Omental fat pad (tissue), 4 donors: ENCODE results near the gene EVI5. TPM values are rescaled to one million over a fixed set of nuclear protein-coding genes. Genes with fewer than 3 reads are reported as not detected.
"Not testable (repeated sequence)": the region's sequence is repeated elsewhere in the genome, so short reads cannot be mapped to it uniquely, and the experiment has no call there.

ENCODE experiments used
- ATAC-seq: fragments of 150-250 bp; one replicate; pipeline ENCODE4 v1.9.1; 2016; ENCODE audit warnings: mild to moderate bottlenecking, moderate library complexity; ENCODE audit not compliant: low FRiP score
- DNase-seq: peaks from one replicate; pipeline ENCODE4 v3.0.0-alpha.2; 2019; ENCODE audit warnings: low spot score
- total RNA-seq, 4 donors: library from RNA; depleted of rRNA; stranded (reverse); fragments of >200 nt; gene quantifications; one replicate each; pipeline ENCODE4 v1.1.0, GENCODE V29; 2016
- TF ChIP-seq, protein P1 (sequence below), 3 donors: fragments of 450-650 bp; IDR thresholded peaks; one replicate each; pipeline ENCODE4 v1.5.1; 2016 to 2017; ENCODE audit warnings: antibody characterized with exemption in 3 of 3, mild to moderate bottlenecking in 3 of 3, moderate library complexity in 2 of 3

EVI5 gene
- total RNA-seq, 4 donors from 2014 or later, result 25.9 to 38.3 (median 30.7) TPM

DNA sequence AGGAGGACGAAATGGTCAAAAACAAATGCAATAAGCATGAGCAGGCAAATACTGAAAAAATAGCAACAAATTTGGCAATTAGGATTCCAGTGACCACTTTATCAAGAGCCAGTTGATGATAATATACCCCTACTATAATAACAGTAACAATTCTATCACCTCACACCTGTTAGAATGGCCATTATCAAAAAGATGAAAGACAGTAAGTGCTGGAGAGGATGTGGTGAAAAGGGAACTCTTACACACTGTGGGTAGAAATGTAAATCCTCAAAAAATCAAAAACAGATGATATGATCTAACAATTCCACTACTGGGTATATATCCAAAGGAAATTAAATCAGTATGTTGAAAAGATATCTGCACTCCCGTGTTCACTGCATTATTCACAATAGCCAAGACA lies 183.9 kb downstream of the EVI5 start:
- DNase-seq (no peak), ATAC-seq (no peak)
- TF ChIP-seq, protein P1, sequence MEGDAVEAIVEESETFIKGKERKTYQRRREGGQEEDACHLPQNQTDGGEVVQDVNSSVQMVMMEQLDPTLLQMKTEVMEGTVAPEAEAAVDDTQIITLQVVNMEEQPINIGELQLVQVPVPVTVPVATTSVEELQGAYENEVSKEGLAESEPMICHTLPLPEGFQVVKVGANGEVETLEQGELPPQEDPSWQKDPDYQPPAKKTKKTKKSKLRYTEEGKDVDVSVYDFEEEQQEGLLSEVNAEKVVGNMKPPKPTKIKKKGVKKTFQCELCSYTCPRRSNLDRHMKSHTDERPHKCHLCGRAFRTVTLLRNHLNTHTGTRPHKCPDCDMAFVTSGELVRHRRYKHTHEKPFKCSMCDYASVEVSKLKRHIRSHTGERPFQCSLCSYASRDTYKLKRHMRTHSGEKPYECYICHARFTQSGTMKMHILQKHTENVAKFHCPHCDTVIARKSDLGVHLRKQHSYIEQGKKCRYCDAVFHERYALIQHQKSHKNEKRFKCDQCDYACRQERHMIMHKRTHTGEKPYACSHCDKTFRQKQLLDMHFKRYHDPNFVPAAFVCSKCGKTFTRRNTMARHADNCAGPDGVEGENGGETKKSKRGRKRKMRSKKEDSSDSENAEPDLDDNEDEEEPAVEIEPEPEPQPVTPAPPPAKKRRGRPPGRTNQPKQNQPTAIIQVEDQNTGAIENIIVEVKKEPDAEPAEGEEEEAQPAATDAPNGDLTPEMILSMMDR (IDR thresholded peaks at IDR 0.05), result no peak

DNA sequence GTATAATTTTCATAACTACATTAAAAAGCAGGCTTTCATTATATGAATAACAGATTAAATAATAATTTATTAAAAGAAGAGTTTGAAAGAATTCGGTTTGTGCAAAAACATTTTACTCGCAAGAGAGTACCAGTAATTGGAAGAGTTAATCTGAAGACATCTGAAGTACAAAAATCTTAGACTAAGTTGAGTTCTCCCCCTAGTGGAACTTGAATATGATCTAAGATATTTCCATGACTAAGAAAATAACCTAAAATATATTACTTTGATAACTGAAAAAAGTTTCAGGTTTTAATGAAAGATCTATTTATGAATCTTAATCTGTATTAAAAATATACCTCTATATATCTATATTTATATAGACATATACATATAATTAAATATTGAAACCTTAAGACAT lies 185.7 kb downstream of the EVI5 start:
- ATAC-seq, result no peak
- TF ChIP-seq, protein P1 (IDR thresholded peaks at IDR 0.05), result no peak
- no peak for DNase-seq

DNA sequence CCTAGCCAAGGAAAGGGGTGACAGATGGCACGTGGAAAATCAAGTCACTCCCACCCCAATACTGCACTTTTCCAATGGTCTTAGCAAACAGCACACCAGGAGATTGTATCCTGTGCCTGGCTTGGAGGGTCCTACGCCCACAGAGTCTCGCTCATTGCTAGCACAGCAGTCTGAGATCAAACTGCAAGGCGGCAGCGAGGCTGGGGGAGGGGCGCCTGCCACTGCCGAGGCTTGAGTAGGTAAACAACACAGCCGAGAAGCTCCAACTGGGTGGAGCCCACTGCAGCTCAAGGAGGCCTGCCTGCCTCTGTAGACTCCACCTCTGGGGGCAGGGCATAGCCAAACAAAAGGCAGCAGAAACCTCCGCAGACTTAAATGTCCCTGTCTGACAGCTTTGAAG lies 195.5 kb downstream of the EVI5 start:
- not testable (repeated sequence) for ATAC-seq, DNase-seq

DNA sequence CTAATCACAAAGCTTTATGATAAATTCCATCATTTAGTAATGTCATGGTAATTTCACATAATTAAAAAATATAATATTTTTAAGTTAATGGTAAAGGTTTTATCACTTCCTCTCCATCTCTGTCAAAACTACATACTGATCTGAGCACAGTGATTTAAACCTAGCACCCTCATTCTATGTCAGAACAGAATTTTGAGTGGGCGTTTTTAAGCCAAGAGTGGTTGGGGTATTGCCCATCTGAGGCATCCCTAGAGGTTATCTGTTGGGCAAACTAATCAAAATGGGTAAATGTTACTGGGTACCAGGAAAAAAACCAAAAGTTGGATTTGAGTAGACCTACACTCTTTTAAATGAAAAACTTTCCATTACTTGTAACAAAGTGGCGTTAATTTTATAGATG lies 197.5 kb downstream of the EVI5 start:
- DNase-seq (no peak), ATAC-seq (no peak)
- TF ChIP-seq, protein P1 (IDR thresholded peaks at IDR 0.05), result no peak

DNA sequence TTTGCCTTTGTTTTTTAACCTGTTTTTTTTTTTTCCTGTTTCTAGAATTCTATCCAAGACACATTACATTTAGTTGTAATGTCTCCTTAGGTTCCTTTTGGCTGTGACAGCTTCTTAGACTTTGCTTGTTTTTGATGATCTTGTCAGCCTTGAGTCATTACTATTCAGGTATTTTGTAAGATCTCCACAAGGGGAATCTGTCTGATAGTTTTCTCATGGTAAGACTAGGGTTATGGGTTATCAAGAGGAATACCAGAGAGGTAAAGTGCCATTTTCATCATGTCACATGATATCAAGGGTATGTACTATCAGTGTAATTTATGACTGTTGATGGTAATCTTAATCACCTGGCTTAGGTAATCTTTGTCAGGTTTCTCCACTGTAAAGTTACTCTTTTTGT lies 199.1 kb downstream of the EVI5 start:
- TF ChIP-seq, protein P1 (IDR thresholded peaks at IDR 0.05), result no peak
- DNase-seq, result no peak
- ATAC-seq, result no peak

DNA sequence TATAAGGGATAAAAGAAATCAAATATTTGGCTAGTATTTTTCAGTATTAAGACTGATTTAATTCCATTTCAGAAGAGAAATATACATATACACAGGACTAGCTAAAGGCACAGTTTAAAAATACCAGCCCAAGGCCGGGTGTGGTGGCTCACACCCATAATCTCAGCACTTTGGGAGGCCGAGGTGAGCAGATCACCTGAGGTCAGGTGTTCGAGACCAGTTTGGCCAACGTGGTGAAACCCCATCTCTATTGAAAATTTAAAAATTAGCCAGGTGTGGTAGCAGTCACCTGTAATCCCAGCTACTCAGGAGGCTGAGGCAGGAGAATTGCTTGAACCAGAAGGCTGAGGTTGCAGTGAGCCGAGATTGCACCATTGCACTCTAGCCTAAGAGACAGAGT lies 200.1 kb downstream of the EVI5 start:
- DNase-seq, ATAC-seq: not testable (repeated sequence)

DNA sequence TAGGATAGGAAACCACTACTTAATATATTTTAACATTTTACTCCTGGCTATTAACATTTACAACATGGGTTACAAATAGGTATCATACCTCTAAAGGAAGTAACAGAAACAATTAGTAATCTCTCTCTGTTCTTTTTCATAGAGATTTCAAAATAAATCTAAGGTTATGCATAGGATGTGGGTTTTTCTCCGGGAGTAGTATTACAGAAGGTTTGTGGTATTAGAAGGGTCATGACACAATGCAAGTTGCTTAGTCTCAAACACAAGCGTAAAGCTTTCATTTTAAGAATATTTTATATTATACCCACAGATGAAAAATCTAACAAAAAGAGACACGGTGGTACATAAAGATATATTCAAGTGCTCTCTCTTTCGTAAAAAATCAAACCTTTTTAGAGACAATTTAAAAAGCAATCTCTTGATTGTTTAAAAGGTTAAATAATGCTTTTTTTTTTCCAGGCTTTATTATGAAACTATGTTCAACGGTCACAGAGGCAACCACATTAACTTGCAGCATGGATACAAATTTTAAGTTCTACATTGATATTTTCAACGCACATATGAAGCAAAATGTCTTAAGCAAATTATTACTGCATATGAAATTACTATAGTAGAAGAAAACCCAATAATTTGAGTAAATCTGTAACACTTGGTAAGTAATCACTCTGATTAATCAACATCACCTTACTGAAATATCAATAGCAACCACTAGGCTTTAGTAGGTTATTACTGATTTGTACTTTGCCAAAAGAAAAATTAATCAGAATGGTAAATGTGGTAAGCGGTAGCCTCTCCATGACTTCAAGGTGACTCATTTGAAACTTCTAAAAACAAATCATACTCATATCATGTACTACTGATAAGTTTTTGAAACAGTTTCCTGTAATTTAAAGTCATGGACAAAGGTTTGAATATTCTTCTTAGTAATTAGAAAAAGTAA lies 200.8 kb downstream of the EVI5 start:
- DNase-seq (no peak), ATAC-seq (no peak)
- TF ChIP-seq, protein P1 (IDR thresholded peaks at IDR 0.05), result no peak

DNA sequence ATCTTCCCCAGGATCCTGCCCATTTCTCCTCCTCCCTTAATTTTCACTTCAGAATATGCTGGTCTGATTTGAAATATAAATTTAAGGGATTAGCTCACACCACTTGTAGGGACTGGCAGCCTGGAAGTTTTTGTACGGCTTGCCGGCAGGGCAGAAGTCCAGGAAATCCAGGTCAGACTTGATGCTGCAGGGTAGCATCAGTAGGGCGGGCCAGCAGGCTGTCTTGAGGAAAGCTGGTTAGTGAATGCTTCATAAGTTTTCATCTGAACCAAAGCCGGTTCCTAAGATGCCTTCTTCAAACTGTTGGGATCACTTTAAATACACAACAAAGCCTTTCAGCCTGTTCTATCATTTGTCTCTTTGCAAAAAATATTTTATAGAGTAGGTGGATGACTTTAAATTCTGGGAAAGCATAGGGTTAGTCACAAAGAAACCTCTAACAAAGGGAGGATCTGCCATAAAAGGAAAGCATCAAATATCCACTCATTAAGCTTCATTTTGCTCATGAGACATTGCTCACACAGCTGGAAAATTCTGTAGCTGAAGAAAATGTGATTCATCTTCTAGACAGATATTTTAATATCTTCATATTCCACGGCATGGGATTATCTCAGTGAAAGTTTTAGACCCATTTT lies 207.5 kb downstream of the EVI5 start:
- TF ChIP-seq, protein P1 (IDR thresholded peaks at IDR 0.05), result no peak
- ATAC-seq (no peak), DNase-seq (no peak)
